HG03354 (cell line): Measurements from ENCODE around the gene NT5C3A.

Source experiments
- ATAC-seq: cut with Tn5 transposase; IDR thresholded peaks from one replicate; pipeline ENCODE4 v1.9.1; 2021; ENCODE audit warnings: mild to moderate bottlenecking; ENCODE audit not compliant: unreplicated experiment, poor library complexity, severe bottlenecking

The NT5C3A gene

GRCh38 chr7:33079096-33079495 lies 16.5 kb upstream of the NT5C3A start:
- ATAC-seq = no peak

- peak; percentile 83 for ATAC-seq
These were observed 14.2 kb upstream of the NT5C3A start for GRCh38 chr7:33076737-33077136.

- ATAC-seq = no peak
These were observed 13.4 kb upstream of the NT5C3A start for GRCh38 chr7:33075818-33076518.

- no peak for ATAC-seq
These were observed 10.7 kb upstream of the NT5C3A start for GRCh38 chr7:33073243-33073642.

- no peak for ATAC-seq
These were observed 9.9 kb upstream of the NT5C3A start for GRCh38 chr7:33072471-33072870.

- no peak for ATAC-seq
These were observed 8.3 kb upstream of the NT5C3A start for GRCh38 chr7:33070831-33071230.

- no peak for ATAC-seq
These were observed 7.7 kb upstream of the NT5C3A start for GRCh38 chr7:33070277-33070676.

GRCh38 chr7:33067921-33068320 lies 5.3 kb upstream of the NT5C3A start:
- no peak for ATAC-seq

GRCh38 chr7:33066771-33067170 lies 4.2 kb upstream of the NT5C3A start:
- ATAC-seq = no peak

- no peak for ATAC-seq
These were observed 3.4 kb upstream of the NT5C3A start for GRCh38 chr7:33065981-33066380.

GRCh38 chr7:33062782-33063443 lies 337 bp upstream of the NT5C3A start:
- ATAC-seq = peak; percentile 96

GRCh38 chr7:33061282-33061937 lies 1.2 kb downstream of the NT5C3A start:
- no peak for ATAC-seq

- no peak for ATAC-seq
These were observed 2.9 kb downstream of the NT5C3A start for GRCh38 chr7:33059635-33060034.

- no peak for ATAC-seq
These were observed 7.4 kb downstream of the NT5C3A start for GRCh38 chr7:33055158-33055557.

- peak; percentile 43 for ATAC-seq
These were observed 8.2 kb downstream of the NT5C3A start for GRCh38 chr7:33054261-33054964.

GRCh38 chr7:33053721-33054120 lies 8.9 kb downstream of the NT5C3A start:
- ATAC-seq = no peak

- peak; percentile 59 for ATAC-seq
These were observed 11.8 kb downstream of the NT5C3A start for GRCh38 chr7:33050535-33051318.

- no peak for ATAC-seq
These were observed 13.9 kb downstream of the NT5C3A start for GRCh38 chr7:33048704-33049103.

GRCh38 chr7:33048257-33048656 lies 14.3 kb downstream of the NT5C3A start:
- no peak for ATAC-seq

- no peak for ATAC-seq
These were observed 17.6 kb downstream of the NT5C3A start for GRCh38 chr7:33044986-33045385.
